ENCODE results near the gene CNN2. TPM values are rescaled to one million over a fixed set of nuclear protein-coding genes. Genes with fewer than 3 reads are reported as not detected.

Gene CNN2
- total RNA-seq, 2 donors from 2014 or later: 426 to 469 TPM

GRCh38 chr19:1065606-1066109 is 39.2 kb downstream of the CNN2 start:
- H3K9me3 Mint-ChIP-seq: no peaks in the 10 kb centered on the region
- H3K27ac ChIP-seq (ENCODE audit: low read depth, low read length): no peak overlapping the region
- H3K4me1 Mint-ChIP-seq: peaks cover 5% of the 10 kb centered on the region
- no peaks in the 10 kb centered on the region for H3K36me3 Mint-ChIP-seq (ENCODE audit: low read depth)
- peaks cover 5% of the 10 kb centered on the region for H3K4me1 ChIP-seq (ENCODE audit: control insufficient read depth, insufficient read depth, low read length)
- peak; percentile 81 for DNase-seq
- peak overlapping the region; percentile 25 for H3K9ac ChIP-seq (ENCODE audit: extremely low read depth, low read length, poor library complexity, severe bottlenecking)
- H3K27me3 ChIP-seq (ENCODE audit: control insufficient read depth, insufficient read depth, low read length, poor library complexity, severe bottlenecking): peaks cover 62% of the 10 kb centered on the region
- peaks cover 45% of the 10 kb centered on the region for H3K27me3 Mint-ChIP-seq (ENCODE audit: insufficient read depth)
- 75 to 79% methylated on average over 8 to 17 of the region's 17 CpGs for WGBS, 2 experiments (ENCODE audit: insufficient coverage in 1 of 2, insufficient read length in 1 of 2)
- peak overlapping the region; percentile 23 for H3K4me3 Mint-ChIP-seq
- TF ChIP-seq CTCF (conservative IDR thresholded peaks at IDR 0.05): no peak
- H3K36me3 ChIP-seq (ENCODE audit: control insufficient read depth, insufficient read depth, low read length): no peaks in the 10 kb centered on the region
- no peaks in the 10 kb centered on the region for H3K9me3 ChIP-seq (ENCODE audit: control insufficient read depth, low read length)
- no peak overlapping the region for H3K4me3 ChIP-seq (ENCODE audit: low read length)
- peak overlapping the region; percentile 82 for H3K27ac Mint-ChIP-seq

GRCh38 chr19:1066251-1066747 is 39.9 kb downstream of the CNN2 start:
- Mint-ChIP-seq H3K36me3 (ENCODE audit: low read depth) (no peaks in the 10 kb centered on the region), H3K4me1 (peaks cover 5% of the 10 kb centered on the region), H3K4me3 (peak overlapping the region; percentile 23), H3K9me3 (no peaks in the 10 kb centered on the region), H3K27ac (no peak overlapping the region), H3K27me3 (ENCODE audit: insufficient read depth) (peaks cover 47% of the 10 kb centered on the region)
- 69 to 74% methylated on average over 11 to 17 of the region's 17 CpGs for WGBS, 2 experiments (ENCODE audit: insufficient coverage in 1 of 2, insufficient read length in 1 of 2)
- Histone ChIP-seq H3K4me3 (ENCODE audit: low read length) (no peak overlapping the region), H3K4me1 (ENCODE audit: control insufficient read depth, insufficient read depth, low read length) (peaks cover 5% of the 10 kb centered on the region), H3K9me3 (ENCODE audit: control insufficient read depth, low read length) (no peaks in the 10 kb centered on the region), H3K9ac (ENCODE audit: extremely low read depth, low read length, poor library complexity, severe bottlenecking) (no peak overlapping the region), H3K36me3 (ENCODE audit: control insufficient read depth, insufficient read depth, low read length) (no peaks in the 10 kb centered on the region), H3K27ac (ENCODE audit: low read depth, low read length) (no peak overlapping the region), H3K27me3 (ENCODE audit: control insufficient read depth, insufficient read depth, low read length, poor library complexity, severe bottlenecking) (peaks cover 67% of the 10 kb centered on the region)
- no peak for TF ChIP-seq CTCF (conservative IDR thresholded peaks at IDR 0.05)
- DNase-seq: peak; percentile 79

GRCh38 chr19:1066748-1067340 is 40.4 kb downstream of the CNN2 start, which contains the start of gene ARHGAP45:
Gene ARHGAP45, plus strand, starts transcription at chr19:1067167. Its CDS starts 239 bp downstream, at chr19:1067406.
- Histone ChIP-seq H3K9ac (ENCODE audit: extremely low read depth, low read length, poor library complexity, severe bottlenecking) (peak within 1 kb of the TSS; percentile 25), H3K9me3 (ENCODE audit: control insufficient read depth, low read length) (no peaks in the 10 kb centered on the region), H3K27me3 (ENCODE audit: control insufficient read depth, insufficient read depth, low read length, poor library complexity, severe bottlenecking) (peaks cover 72% of the 10 kb centered on the region), H3K27ac (ENCODE audit: low read depth, low read length) (no peak within 1 kb of the TSS), H3K4me3 (ENCODE audit: low read length) (no peak within 1 kb of the TSS), H3K4me1 (ENCODE audit: control insufficient read depth, insufficient read depth, low read length) (peaks cover 5% of the 10 kb centered on the region), H3K36me3 (ENCODE audit: control insufficient read depth, insufficient read depth, low read length) (no peaks in the 10 kb centered on the region)
- H3K27me3 Mint-ChIP-seq (ENCODE audit: insufficient read depth): peaks cover 51% of the 10 kb centered on the region
- H3K4me1 Mint-ChIP-seq: peaks cover 5% of the 10 kb centered on the region
- no peak for TF ChIP-seq CTCF (conservative IDR thresholded peaks at IDR 0.05)
- no peaks in the 10 kb centered on the region for H3K9me3 Mint-ChIP-seq
- H3K36me3 Mint-ChIP-seq (ENCODE audit: low read depth): no peaks in the 10 kb centered on the region
- peak; percentile 78 for DNase-seq
- H3K4me3 Mint-ChIP-seq: peak within 1 kb of the TSS; percentile 23
- 14 to 30% methylated on average over 17 to 61 of the region's 61 CpGs for WGBS, 2 experiments (ENCODE audit: insufficient coverage in 1 of 2, insufficient read length in 1 of 2)
- no peak within 1 kb of the TSS for H3K27ac Mint-ChIP-seq
